Ishikawa (cell line): ENCODE results near the gene FAM20C.

Experiments
- CEBPB ChIP-seq: IDR thresholded peaks from 2 replicates; pipeline ENCODE4 v1.6.1; 2012
- CREB1 ChIP-seq: IDR thresholded peaks from 2 replicates; pipeline ENCODE4 v1.6.1; 2012; ENCODE audit warnings: low read depth
- EGR1 ChIP-seq: IDR thresholded peaks from 2 replicates; pipeline ENCODE4 v1.6.1; 2012
- EP300 ChIP-seq: IDR thresholded peaks from 2 replicates; pipeline ENCODE4 v1.6.1; 2012; ENCODE audit warnings: borderline replicate concordance
- FOXM1 ChIP-seq: IDR thresholded peaks from 2 replicates; pipeline ENCODE4 v1.6.1; 2012; ENCODE audit warnings: low read depth, borderline replicate concordance
- MAX ChIP-seq: IDR thresholded peaks from 2 replicates; pipeline ENCODE4 v1.6.1; 2012
- NFIC ChIP-seq: IDR thresholded peaks from 2 replicates; pipeline ENCODE4 v1.6.1; 2012
- RAD21 ChIP-seq: IDR thresholded peaks from 2 replicates; pipeline ENCODE4 v1.6.1; 2012; ENCODE audit warnings: low read depth
- TAF1 ChIP-seq: IDR thresholded peaks from 2 replicates; pipeline ENCODE4 v1.6.1; 2012; ENCODE audit warnings: low read depth, mild to moderate bottlenecking
- TCF12 ChIP-seq: IDR thresholded peaks from 2 replicates; pipeline ENCODE4 v1.6.1; 2012; ENCODE audit warnings: low read depth
- TEAD4 ChIP-seq: IDR thresholded peaks from 2 replicates; pipeline ENCODE4 v1.6.1; 2012
- YY1 ChIP-seq: IDR thresholded peaks from 2 replicates; pipeline ENCODE4 v1.6.1; 2012; ENCODE audit warnings: low read depth
- ZBTB7A ChIP-seq: IDR thresholded peaks from 2 replicates; pipeline ENCODE4 v1.6.1; 2012; ENCODE audit warnings: low read depth
- TF ChIP-seq, protein P1 (sequence below): IDR thresholded peaks from 2 replicates; pipeline ENCODE4 v1.6.1; 2012
- TF ChIP-seq, protein P2 (sequence below): IDR thresholded peaks from 2 replicates; pipeline ENCODE4 v1.6.1; 2012; ENCODE audit warnings: low read depth, mild to moderate bottlenecking

FAM20C gene

DNA sequence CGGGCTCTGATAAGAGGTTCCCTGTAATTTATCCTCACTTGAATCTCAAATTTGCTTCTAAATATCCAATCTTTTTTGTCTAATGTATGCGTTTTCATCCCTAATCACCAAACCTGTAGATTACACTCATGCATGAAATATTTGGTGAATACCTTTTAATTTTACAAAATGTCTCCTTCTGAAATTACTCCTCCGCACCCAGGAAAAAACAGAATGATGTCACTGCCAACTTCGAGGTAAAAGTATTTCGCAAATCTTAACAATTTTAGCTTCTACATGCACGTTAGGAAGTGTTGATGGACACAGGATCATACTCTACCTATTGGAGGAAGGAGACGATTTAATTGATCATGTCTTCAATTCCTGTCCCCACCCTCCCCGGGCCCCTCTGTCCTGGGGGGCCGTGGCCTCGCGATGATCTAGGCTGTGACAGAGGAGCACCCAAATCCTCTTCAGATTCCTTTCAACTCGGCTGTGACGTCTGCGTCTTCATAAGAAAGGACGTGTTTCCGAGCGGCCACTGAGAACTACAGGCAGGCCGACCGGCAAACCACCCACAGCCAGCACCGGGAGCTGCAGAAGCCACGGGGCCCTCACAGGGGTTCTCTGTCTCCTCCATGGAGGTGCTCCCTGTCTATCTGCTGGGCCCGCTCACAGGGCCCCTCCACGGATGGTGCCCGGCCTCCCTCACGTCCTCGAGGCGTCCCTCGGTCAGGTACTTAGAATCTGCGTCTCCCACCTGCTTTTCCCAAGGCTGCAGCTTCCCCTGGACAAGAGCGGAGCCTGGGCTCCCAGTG, 8.7 kb upstream of the FAM20C start:
- no peak for TF ChIP-seq MAX
- TF ChIP-seq FOXM1 = no peak
- TF ChIP-seq TEAD4 = no peak
- TF ChIP-seq TAF1 = no peak
- no peak for TF ChIP-seq CEBPB
- TF ChIP-seq CREB1 = no peak
- TF ChIP-seq ZBTB7A = no peak
- TF ChIP-seq TCF12 = no peak
- no peak for TF ChIP-seq EP300
- TF ChIP-seq RAD21 = no peak
- TF ChIP-seq, protein P1, sequence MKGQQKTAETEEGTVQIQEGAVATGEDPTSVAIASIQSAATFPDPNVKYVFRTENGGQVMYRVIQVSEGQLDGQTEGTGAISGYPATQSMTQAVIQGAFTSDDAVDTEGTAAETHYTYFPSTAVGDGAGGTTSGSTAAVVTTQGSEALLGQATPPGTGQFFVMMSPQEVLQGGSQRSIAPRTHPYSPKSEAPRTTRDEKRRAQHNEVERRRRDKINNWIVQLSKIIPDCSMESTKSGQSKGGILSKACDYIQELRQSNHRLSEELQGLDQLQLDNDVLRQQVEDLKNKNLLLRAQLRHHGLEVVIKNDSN = no peak
- TF ChIP-seq, protein P2, sequence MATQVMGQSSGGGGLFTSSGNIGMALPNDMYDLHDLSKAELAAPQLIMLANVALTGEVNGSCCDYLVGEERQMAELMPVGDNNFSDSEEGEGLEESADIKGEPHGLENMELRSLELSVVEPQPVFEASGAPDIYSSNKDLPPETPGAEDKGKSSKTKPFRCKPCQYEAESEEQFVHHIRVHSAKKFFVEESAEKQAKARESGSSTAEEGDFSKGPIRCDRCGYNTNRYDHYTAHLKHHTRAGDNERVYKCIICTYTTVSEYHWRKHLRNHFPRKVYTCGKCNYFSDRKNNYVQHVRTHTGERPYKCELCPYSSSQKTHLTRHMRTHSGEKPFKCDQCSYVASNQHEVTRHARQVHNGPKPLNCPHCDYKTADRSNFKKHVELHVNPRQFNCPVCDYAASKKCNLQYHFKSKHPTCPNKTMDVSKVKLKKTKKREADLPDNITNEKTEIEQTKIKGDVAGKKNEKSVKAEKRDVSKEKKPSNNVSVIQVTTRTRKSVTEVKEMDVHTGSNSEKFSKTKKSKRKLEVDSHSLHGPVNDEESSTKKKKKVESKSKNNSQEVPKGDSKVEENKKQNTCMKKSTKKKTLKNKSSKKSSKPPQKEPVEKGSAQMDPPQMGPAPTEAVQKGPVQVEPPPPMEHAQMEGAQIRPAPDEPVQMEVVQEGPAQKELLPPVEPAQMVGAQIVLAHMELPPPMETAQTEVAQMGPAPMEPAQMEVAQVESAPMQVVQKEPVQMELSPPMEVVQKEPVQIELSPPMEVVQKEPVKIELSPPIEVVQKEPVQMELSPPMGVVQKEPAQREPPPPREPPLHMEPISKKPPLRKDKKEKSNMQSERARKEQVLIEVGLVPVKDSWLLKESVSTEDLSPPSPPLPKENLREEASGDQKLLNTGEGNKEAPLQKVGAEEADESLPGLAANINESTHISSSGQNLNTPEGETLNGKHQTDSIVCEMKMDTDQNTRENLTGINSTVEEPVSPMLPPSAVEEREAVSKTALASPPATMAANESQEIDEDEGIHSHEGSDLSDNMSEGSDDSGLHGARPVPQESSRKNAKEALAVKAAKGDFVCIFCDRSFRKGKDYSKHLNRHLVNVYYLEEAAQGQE = no peak
- TF ChIP-seq NFIC = no peak

DNA sequence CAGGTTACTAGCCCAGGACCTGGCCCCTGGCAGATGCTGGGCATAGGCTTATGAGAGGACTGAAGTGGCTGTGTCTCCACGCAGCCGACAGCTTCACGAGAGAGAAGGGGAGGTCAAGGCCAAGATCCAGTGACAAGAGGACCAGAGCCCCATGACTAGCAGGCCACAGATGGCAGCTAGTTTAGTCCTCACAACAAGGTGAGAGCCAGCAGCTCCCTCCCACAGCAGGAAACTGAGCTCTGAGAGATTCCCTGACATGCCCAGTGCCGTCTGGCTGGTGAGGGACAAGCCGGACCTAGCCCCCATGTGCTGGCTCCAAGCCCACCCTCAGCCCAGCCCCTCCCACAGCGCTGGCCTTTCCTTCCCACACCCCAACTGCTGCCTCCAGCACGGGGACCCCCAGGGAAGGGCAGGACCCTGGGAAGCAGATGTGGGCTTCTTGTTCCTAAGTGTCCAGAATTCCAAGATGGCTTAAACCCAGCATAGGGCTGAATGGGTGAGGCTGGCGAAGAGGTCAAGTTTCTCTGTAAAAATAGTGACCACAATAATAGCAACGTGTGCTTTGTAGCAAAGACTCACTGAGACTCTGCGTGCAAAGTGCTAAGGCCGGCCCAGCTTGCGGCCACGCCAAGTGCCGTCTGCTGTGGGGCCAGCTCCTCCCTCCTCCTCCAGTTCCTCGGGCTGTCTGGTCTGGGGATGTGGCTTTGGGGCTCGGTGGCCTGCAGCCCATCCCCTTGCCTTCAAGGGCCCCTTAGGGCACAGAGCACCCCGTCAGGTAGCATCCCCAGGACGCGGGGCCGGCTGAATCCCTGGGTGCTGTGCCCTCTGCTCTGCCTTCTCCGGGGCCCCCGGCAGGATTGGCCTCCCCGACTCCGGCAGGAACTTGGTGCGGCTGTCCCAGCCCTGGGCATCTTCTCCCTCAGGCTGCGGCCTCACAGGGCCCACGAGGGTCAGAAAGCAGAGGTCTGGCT, 7.8 kb upstream of the FAM20C start:
- TF ChIP-seq EGR1 (no peak), EP300 (no peak), RAD21 (no peak), CEBPB (no peak)

- TF ChIP-seq FOXM1 (no peak), CREB1 (no peak), TEAD4 (no peak), NFIC (no peak), TAF1 (no peak), RAD21 (no peak), TCF12 (no peak), CEBPB (no peak), ZBTB7A (no peak), EP300 (no peak), YY1 (no peak), EGR1 (no peak), MAX (no peak)
- TF ChIP-seq, protein P1 = no peak
- TF ChIP-seq, protein P2 = no peak
Observed at GRCh38 chr7:186516-187113, 5.8 kb upstream of the FAM20C start.

- TF ChIP-seq ZBTB7A (no peak), CREB1 (no peak), TAF1 (no peak), TEAD4 (no peak), TCF12 (no peak), NFIC (no peak), EGR1 (no peak), RAD21 (no peak), EP300 (no peak)
- TF ChIP-seq, protein P1 = no peak
Observed at GRCh38 chr7:187227-187927, 5.0 kb upstream of the FAM20C start.
